Activated T-helper 1 cell treated with Interleukin-2 at 50 U/mL for 16 hours (primary cell): ENCODE measurements around the gene ZSCAN2.
"Not testable (repeated sequence)": the region's sequence is repeated elsewhere in the genome, so short reads cannot be mapped to it uniquely, and the experiment has no call there.

Experiments
- DNase-seq: peaks from one replicate; pipeline ENCODE4 v3.0.0-alpha.2; 2020; ENCODE audit warnings: low read depth

The ZSCAN2 gene

DNA sequence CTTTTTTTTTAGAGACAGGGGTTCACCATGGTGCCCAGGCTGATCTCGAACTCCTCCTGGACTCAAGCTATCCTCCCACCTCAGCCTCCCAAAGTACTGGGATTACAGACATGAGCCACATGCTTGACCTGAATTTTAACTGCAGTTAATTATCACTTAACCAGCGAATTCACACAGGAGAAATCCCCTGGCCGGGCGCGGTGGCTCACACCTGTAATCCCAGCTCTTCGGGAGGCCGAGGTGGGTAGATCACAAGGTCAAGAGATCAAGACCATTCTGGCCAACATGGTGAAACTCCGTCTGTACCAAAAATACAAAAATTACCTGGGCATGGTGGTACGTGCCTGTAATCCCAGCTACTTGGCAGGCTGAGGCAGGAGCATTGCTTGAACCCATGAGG, 41.1 kb downstream of the ZSCAN2 start:
- not testable (repeated sequence) for DNase-seq

DNA sequence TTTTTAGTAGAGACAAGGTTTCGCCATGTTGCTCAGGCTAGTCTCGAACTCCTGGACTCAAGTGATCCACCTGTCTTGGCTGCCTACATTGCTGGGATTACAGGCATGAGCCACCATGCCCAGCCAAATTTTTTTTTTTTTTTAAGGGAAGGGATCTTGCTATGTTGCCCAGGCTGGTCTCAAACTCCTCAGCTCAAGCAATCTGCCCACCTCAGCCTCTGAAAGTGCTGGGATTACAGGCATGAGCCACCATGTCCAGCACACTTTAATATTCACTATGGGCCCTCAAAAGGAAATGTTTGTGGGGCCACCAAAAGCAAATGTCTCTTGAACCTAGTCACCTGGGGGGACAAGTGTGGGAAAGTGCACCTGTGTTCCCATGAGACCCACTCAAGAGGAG, 41.8 kb downstream of the ZSCAN2 start:
- not testable (repeated sequence) for DNase-seq

DNA sequence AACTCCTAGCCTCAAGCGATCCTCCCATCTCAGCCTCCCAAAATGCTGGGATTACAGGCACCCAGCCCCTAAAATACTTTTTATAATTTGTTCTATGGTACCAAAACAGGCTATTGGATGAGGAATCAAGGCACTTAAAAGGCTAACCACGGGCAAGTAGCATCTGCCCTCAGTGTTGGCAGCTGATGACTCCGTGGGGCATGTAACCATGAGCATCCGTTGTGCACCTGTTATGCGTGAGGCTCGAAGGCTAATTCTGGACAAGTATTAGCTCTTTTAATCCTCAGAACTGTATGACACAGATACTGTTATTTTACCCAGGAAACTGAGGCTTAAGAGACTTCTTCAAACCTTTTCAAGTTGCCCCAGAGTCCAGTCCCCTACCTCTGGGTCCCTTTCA, 43.0 kb downstream of the ZSCAN2 start:
- DNase-seq = no peak

DNA sequence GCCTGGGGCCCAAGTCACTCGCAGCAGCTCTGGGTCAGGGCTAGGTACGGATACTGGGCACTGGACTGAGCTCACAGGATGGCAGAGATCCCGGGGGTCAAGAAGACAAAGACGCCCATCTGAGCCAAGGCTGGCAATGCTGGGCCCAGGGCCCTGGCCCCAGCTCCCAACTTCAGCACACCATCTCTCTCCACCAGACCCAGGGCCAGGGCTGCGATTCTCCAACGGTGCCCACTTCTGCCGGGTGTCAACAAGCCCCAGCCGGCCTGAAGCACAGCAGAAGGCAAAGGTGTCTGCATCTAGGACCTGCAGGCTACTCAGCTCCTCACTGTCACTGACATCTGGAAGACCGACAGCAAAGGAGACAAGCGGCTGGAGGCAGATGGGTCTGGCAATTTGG, 44.7 kb downstream of the ZSCAN2 start:
- DNase-seq = no peak

DNA sequence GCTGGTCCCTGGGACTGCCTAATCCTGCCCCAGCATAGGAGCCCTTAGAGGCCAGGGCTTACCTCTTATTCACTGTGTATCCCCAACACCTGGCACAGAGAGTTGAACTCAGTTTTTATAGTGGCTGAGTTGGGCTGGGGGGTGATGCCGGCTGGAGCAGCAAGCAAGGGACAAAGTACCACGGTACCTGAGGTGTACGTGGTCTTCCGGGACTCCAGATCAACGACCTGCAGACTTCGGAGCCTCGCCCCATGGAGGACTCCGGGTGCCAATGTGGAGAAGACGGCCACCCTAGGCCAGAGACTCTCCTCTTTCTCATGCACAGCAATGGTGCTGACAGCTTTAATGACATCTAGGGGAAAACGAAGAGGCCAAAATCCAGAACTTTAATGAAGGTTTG, 45.2 kb downstream of the ZSCAN2 start:
- no peak for DNase-seq

DNA sequence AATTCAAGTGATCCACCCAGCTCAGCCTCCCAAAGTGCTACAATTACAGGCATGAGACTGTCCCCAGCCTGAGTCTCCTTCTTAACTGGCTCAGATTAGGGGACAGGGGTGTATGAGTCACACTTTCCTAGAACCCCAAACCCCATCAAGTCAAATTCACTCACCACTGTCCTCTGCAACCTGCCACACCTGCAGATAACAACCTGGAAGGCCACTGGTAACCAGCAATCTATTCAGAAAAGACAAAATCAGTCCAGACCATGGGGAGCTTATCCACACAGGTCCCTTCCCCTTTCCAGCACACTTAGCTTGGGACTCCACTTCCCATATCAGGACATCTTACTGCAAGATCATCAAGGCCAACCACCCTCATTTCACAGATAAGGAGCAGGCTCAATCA, 46.9 kb downstream of the ZSCAN2 start:
- no peak for DNase-seq

DNA sequence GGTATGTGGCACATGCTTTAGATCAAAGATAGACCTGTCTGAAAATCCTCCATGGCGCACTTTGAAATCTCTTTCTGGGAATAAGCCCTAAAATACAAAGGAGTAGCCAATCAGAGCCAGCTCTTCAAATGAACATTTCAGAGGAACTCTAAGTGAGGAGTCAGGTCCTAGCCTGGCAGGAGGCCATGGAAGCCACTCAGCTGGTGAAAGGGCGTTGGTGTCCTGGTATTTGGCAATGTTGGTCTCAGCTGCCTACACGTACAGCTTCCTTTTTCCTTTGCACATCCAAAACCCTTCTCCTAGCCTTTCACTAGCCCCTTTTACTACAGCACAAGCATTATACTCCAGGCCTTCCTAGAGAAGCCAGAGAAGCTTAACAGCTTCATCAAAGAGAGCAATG, 47.7 kb downstream of the ZSCAN2 start:
- no peak for DNase-seq

DNA sequence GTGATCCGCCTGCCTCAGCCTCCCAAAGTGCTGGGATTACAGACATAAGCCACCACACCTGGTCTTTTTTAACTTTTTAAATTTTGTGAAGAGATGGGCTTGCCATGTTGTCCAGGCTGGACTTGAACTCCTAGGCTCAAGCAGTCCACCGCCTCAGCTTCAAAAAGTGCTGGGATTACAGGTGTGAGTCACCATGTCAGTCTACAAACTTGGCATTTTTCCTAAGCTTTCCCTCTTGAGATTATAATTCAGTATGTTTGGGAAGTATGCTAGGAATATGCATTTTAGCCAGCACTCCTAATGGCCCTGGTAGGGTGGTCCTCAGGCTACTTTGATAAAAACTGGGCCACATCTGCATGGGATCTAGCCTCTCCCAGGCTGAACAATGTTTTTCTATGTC, 48.9 kb downstream of the ZSCAN2 start:
- no peak for DNase-seq

DNA sequence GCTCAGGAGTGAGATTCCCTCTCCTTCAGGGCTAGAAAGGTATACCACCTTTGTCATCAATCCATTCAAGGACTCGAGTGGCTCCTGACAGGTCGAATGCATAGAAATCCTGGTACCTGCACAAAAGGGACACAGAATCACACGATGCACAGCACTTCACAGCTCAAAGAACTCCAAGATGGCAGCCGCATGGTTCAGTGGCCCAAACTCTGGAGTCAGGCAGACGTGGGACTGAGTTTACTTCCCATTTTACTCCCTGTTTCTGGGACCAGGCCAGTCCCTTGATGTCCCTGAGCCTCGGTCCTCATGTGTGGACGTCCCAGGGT, 52.7 kb downstream of the ZSCAN2 start:
- DNase-seq = no peak

DNA sequence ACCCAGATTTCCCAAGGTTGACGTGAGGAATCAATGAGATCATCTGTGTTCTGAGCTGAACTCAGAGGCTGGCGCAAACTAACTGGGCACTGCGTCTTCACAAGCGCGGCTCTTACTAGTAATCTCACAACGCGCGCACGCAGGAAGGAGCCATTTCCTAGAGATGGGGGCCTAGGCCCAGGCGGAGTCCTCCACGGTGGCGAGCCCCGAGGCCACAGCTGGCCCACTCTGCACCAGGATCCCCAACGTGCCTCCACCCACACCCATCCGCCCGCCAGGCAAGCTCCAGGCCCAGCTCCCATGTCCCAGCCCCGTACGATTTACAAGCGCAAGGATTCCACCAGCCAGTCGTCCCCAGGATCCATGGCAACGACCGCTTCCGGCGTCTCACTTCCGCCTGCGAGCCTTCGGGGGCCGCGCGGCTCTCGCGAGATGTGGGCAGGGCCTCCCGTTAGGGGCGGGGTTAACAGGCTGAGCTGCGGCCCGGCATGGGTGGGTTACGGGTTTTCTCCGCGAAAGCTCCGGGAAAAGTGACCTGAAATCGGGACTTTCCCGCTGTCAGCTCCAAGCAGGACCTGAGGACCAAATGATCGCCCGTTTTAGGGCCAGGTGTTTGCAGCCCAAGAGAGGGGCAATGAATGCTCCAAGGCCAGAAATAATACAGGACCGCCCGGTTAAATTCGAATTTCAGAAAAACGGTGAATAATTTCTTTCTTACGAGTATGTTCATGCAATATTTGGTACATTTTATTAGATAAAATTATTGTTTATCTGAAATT, 53.3 kb downstream of the ZSCAN2 start, which contains the start of gene WDR73:
Gene WDR73 (minus strand): TSS at position 374 of the 779 bp plus-strand sequence. CDS start 9 bp downstream, at position 365.
- peak; percentile 94 for DNase-seq

DNA sequence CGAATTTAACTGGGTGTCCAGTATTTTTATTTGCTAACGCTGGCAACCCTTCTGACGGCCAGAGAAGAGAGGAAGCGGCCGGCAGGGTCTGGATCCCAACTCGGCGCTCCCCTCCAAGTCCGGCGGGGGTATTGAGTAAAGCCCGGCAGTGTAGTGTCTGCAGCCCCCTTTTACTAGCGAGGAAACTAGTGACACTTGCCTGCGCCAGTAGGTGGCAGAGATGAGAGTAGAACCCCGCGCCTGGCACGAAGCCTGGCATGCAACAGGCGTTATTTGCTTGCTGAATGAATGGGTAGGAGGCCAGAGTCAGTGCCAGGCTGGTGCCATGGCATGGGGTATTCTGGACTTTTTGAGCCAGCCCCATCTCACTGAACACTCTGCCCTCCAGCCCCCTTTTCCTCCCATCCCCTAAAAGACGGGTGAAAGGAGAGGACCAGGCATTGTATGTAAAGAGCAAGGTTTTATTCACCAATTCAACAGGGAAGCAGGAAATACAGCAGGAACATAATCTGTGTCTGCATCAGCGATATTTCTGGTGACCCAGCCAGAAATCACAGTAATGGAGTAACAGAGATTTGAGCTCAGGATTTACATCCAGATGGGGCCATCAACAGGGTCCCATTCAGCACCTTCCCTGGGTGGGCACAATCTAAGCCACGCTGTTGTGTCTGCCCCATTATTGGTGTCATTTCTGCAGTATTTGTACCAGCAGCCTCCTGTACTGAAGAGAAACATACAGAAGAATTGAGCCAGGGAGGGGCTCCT, 54.1 kb downstream of the ZSCAN2 start:
- peak; percentile 67 for DNase-seq

DNA sequence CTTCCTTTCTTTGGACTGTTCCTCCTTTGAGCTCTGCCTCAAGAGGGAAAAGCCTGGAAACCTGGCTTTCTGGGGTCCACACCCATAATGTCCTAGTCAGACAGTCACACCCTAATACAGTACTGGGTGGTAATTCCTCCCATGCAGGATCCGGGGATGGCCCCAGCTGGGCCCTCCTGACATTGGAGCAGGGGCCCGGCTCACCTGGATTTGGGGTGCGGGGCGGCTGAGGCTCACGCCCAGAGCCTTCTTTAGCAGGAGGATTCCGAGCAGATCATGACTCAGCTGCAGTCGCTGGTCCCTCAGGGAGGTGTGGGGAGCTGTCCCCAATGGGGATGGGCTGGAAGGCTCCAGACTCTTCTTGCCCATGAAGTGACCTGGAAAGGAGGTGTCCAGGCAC, 56.2 kb downstream of the ZSCAN2 start:
- no peak for DNase-seq

DNA sequence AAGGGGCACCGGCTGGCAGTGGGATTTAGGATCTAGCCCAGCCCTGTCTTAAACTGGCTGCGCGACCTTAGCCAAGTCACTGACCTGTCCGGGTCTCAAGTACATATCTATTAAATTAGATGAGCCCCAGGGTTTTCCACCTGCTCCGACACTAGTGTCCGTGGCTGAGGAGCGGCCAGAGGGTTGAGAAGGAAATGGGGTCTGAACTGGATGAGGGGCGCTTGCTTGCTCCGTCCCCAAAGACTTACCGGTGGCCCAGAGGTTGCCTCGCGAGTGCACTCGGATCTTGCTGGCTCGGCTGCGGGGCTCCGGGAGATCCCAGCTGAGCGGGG, 56.9 kb downstream of the ZSCAN2 start:
- DNase-seq = no peak

DNA sequence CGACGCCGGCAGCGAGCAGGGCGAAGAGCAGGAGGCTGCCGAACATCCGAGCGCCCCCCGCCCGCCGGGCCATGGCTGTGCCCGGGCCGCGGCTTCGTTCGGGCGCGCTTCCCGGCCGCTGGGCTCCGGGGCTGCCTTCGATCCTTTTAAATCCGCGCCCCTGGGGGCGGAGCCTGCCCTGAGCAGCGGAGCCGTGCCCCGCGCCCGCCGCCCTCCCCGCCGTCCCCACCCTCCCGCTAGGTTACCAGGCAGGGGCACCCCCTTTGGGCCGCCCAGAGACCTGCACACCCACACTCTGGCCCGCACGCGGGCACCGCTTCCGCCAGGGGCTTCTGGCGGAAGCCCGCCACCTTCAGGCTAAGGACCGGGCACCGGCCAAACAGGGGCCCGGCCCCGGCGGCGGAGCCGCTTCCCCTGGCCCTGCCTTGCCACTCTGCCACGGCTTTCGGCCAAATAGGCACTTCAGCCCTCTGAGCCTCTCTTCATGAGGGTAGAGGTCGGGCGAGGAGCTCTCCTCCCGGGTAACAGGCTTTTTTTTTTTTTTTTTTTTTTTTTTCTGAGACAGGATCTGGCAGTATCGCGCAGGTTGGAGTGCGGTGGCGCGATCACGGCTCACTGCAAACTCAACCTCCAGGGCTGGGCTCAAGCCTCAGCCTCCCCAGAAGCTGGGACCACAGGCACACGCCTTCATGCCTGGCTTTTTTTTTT, 57.4 kb downstream of the ZSCAN2 start, which contains the start of gene NMB:
Gene NMB (minus strand): TSS at position 120 of the 708 bp plus-strand sequence. CDS start 47 bp downstream, at position 73.
- peak; percentile 82 for DNase-seq

DNA sequence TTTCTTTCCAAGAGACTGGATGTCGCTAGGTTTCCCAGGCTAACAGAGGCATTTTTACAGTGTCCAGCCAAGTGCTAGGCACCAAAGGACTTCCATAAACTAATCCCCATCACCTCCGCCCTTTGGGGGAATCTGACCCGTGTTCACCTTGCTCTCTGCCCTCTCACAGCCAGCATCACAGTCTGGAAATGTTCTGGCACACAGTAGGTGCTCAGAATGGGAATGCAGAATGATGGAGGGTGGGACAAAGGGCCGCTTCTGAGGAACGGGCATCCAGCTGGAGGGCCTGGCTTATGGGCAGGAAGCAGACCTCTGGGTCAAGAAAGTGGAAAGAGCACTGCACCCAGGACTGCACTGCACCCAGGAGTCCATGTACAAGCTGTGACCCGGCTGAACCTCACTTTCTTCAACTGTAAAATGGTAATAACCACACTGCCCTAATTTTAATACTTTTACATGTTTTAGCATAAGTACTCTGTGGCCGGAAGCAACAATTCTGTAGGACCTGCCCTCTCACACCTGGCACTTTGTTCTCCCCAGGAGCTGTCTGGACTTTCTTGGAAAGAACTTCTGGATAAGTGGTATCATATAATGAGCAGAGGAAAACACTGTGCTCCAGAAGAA, 58.1 kb downstream of the ZSCAN2 start:
- no peak for DNase-seq

DNA sequence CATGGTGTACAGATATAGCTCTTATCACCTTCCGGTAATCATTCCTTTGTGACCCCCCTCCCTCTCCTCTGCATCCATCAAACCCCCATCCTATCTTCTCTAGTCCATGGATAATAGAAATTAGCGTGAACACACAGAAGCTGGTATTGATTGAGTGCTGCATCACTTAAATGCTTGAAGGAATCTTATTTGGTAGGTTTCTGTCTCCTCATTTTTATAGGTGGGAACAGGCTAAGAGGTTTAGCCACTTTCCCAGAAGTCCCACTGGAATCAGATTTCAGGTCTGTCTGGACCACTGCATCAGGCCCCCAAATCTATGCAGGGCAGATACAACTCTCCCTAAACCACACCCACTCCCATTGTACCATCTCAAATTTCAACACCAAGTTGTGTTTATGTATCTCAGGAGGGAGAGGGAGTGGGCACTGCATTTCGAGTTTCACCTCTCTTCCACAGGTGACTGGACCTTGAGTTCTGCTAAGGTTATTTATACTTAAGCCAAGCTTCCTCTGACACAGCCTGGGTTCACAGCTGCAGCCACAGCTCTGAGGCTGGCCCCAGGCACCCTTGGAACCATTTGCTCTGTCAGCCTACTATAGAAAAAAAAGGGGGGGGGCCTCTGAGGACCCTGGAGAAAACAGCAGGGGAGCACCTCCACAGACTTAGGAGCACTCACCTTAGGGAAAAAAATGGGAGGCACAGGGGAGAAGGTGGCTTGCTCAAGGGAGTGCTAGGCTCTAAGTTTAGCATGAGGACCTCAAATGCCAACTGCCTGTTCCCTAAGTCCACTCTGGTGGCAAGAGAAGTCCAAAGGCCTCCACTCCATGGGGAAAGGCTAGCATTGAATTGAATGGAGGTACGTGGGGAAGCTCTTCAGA, 59.3 kb downstream of the ZSCAN2 start:
- DNase-seq = no peak

DNA sequence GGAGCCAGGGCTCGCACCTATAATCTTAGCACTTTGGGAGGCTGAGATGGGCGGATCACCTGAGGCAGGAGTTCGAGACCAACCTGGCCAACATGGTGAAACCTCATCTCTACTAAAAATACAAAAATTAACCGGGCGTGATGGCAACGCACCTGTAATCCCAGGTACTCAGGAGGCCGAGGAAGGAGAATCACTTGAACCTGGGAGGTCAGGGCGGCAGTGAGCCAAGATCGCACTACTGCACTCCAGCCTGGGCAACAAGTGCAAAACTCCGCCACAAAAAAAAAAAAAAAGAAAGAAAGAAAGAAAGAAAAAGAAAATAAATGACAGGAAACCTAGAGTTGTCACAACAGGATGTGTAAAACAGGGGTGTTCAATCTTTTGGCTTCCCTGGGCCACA, 60.2 kb downstream of the ZSCAN2 start:
- no peak for DNase-seq

DNA sequence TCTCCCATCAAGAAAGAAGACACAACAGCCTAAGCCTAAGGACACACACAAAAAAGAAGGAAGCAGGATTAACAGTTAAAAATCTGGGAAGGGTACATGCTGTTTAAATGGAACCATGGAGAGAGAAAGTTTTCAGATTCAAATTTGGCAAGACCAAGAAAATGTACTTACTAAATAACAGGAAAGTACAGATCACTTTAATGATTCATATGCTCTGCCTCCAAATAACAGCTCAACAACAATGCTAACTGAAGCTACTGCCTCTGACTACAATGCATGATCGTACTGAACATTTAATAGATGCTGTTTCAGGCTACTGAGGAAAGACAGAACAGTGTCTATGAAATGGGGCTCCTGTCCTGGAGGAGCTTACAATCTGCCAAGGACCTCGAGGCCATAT, 65.6 kb downstream of the ZSCAN2 start:
- DNase-seq = no peak

DNA sequence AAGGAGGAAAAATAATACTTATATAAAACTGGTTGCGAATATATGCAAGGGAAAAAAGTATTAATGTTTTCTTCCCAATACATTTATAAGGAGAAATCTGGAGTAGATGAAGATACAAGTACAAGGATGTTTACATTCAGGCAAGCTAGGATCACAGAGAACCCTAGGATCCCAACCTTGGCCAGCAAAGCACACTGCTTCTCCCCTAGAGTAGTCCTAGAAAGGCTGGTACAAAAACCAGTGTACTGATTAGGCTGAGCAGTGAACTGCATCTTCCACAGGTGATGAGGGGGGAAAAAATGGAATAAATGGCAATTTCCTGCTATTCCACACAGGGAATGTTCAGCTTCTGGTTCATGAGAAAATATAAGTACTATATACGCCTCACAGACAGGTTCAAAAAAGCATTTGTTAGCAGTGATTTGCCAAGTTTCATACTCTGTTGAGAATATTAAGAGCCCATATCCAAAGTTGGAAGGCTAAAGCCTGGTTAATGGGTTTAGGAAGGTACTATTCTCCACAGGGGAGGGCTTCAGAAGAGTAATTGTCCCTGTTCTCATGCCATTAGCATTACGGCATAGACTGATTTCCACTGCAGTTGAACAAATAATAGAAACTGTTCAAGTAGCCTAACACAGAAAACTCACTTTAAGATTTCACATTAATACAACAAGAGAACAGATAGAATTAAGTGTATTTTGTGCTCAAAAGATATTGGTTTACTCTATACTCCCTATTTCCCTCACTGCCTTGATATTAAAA, 67.6 kb downstream of the ZSCAN2 start:
- no peak for DNase-seq

DNA sequence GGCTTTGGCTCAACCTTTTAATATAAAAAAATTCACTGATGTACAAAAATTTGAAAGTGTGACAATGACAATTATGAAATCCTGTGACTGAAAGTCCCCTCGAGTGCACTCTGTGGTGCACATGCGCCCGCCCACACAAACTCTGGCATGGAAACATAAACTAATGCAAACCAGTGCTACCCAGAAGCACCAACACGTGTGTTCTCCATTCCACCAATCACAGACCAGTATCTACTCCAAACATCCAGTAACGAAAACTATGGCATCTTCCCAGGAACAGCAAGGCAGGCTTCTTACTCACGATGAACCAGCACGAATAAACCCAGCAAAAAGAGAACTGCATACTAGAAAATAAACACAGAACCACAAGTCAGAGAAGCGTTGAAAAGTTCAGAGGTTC, 68.9 kb downstream of the ZSCAN2 start:
- no peak for DNase-seq

DNA sequence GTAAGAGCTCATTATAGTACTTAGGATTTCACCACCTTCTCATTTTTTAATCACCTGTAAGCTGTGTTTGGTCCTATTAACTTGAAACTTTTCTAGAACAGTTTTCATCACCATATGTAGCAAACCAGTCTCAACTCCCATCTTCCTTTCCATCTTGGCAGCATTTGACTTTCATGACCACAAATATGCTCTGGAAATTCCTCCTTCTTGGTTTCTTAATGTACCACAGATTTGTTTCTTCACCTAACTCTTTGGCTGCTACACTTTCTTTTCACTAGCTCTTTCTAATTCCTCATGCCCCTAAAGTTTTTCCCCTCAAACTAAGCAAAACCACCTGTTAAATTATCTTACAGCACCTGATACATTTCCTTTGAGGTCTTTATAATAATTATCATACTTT, 70.4 kb downstream of the ZSCAN2 start:
- DNase-seq = no peak
